ENCODE data around the gene CACNA2D3.

- TF ChIP-seq, protein P1, sequence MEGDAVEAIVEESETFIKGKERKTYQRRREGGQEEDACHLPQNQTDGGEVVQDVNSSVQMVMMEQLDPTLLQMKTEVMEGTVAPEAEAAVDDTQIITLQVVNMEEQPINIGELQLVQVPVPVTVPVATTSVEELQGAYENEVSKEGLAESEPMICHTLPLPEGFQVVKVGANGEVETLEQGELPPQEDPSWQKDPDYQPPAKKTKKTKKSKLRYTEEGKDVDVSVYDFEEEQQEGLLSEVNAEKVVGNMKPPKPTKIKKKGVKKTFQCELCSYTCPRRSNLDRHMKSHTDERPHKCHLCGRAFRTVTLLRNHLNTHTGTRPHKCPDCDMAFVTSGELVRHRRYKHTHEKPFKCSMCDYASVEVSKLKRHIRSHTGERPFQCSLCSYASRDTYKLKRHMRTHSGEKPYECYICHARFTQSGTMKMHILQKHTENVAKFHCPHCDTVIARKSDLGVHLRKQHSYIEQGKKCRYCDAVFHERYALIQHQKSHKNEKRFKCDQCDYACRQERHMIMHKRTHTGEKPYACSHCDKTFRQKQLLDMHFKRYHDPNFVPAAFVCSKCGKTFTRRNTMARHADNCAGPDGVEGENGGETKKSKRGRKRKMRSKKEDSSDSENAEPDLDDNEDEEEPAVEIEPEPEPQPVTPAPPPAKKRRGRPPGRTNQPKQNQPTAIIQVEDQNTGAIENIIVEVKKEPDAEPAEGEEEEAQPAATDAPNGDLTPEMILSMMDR (conservative IDR thresholded peaks at IDR 0.05 in 1 of 2, IDR thresholded peaks at IDR 0.05 in 1 of 2; ENCODE audit: extremely low read depth in 1 of 2, insufficient read depth in 1 of 2, low read depth in 1 of 2, low read length in 2 of 2), result no peak
- TF ChIP-seq EZH2 (IDR thresholded peaks at IDR 0.05; ENCODE audit: borderline replicate concordance, low read length), result no peak
These were observed 827.2 kb downstream of the CACNA2D3 start for GRCh38 chr3:54949491-54950044.
